K562 (cell line): ENCODE results near the gene BRF1. TPM values are rescaled to one million over a fixed set of nuclear protein-coding genes. Genes with fewer than 3 reads are reported as not detected.

Experiments used
- ARID3B ChIP-seq: fragments of 250-450 bp; sonication (Bioruptor Pico); IDR thresholded peaks from 2 replicates; pipeline ENCODE4 v1.4.0; 2020; ENCODE audit warnings: borderline replicate concordance
- ATF3 ChIP-seq, 2 experiments: fragments of 450-650 bp in 1 of 2; sonication (generic) in 1 of 2; formaldehyde crosslinking in 1 of 2; IDR thresholded peaks in 1 of 2; conservative IDR thresholded peaks in 1 of 2; 2 replicates each; pipeline versions ENCODE4 v1.6.1 to v1.8.1; 2016 to 2023; ENCODE audit warnings: mild to moderate bottlenecking in 2 of 2, moderate library complexity in 2 of 2, inconsistent platforms in 1 of 2, missing genetic modification reagents in 1 of 2
- polyA plus RNA-seq, 8 experiments: library from polyadenylated mRNA; depleted of rRNA in 4 of 8; stranded (reverse) in 5 of 8; unstranded in 3 of 8; fragments of >200 nt; fragmentation: Nextera tagmentation in 2 of 8; fragmentation: Illumina TruSeq in 1 of 8; extraction: Ambion mirVana in 2 of 8; extraction: Trizol in 1 of 8; gene quantifications; 2 replicates each; pipeline versions ENCODE4 v1.2.1 to v1.2.3, GENCODE V29; 2011 to 2014; ENCODE audit warnings: inconsistent platforms in 1 of 8, missing spikeins in 1 of 8
- total RNA-seq, 7 experiments: library from RNA; depleted of rRNA in 6 of 7; stranded (reverse); fragments of >200 nt in 6 of 7; fragmentation: Illumina TruSeq in 2 of 7; extraction: Trizol in 2 of 7; gene quantifications; 2 replicates each; pipeline versions ENCODE4 v1.2.1 to v1.2.3, GENCODE V29; 2011 to 2021; ENCODE audit warnings: low replicate concordance in 1 of 7
- TF ChIP-seq, protein P1 (sequence below): sonication (generic); formaldehyde crosslinking; IDR thresholded peaks from 2 replicates; pipeline ENCODE4 v1.8.0; 2022; ENCODE audit warnings: mild to moderate bottlenecking, missing genetic modification reagents

The BRF1 gene
- total and polyA plus RNA-seq, 9 of the 15 experiments (the other 6 are each of a cell fraction or from before 2014, with no cell fraction given) = 0.14 to 24.6 (median 8.2) TPM

DNA sequence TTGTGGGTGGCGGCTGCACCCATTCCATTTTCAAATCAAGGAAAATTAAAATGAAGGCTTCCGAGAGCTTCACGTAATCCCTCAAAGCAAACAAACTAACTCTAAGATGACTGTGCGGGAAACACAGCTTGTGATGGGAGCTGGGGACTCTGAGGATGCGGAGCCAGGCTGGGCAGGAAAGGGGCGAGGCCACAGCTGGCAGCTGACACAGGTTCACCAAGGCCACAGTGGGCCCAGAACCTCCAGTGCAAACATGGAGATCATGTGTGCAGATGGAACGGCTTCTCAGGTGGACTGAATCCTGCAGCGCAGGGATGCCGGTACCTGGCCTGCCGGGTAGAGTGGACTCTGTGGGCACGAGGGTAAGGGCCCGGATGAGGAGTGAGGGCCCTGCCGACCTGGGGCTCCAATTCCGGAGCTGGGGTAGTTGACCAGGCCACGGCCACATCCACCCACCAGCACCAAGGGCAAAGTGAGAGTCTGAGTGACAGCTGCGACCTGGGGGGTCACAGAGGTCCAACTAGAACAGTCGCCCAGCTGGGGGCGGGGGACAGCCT, 71.6 kb downstream of the BRF1 start (continued):
- TF ChIP-seq, protein P1, sequence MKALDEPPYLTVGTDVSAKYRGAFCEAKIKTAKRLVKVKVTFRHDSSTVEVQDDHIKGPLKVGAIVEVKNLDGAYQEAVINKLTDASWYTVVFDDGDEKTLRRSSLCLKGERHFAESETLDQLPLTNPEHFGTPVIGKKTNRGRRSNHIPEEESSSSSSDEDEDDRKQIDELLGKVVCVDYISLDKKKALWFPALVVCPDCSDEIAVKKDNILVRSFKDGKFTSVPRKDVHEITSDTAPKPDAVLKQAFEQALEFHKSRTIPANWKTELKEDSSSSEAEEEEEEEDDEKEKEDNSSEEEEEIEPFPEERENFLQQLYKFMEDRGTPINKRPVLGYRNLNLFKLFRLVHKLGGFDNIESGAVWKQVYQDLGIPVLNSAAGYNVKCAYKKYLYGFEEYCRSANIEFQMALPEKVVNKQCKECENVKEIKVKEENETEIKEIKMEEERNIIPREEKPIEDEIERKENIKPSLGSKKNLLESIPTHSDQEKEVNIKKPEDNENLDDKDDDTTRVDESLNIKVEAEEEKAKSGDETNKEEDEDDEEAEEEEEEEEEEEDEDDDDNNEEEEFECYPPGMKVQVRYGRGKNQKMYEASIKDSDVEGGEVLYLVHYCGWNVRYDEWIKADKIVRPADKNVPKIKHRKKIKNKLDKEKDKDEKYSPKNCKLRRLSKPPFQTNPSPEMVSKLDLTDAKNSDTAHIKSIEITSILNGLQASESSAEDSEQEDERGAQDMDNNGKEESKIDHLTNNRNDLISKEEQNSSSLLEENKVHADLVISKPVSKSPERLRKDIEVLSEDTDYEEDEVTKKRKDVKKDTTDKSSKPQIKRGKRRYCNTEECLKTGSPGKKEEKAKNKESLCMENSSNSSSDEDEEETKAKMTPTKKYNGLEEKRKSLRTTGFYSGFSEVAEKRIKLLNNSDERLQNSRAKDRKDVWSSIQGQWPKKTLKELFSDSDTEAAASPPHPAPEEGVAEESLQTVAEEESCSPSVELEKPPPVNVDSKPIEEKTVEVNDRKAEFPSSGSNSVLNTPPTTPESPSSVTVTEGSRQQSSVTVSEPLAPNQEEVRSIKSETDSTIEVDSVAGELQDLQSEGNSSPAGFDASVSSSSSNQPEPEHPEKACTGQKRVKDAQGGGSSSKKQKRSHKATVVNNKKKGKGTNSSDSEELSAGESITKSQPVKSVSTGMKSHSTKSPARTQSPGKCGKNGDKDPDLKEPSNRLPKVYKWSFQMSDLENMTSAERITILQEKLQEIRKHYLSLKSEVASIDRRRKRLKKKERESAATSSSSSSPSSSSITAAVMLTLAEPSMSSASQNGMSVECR (CRISPR knock-in tag) = no peak
- TF ChIP-seq ATF3 (IDR thresholded peaks at IDR 0.05) (no peak), ATF3 (CRISPR knock-in tag; conservative IDR thresholded peaks at IDR 0.05) (no peak), ARID3B (CRISPR knock-in tag) (no peak)
